ELR (cell line): Measurements from ENCODE around the gene SLC25A17.
A peak's percentile ranks its signal among the peaks of the same experiment; 100 is the strongest.
"Not testable (repeated sequence)": the region's sequence is repeated elsewhere in the genome, so short reads cannot be mapped to it uniquely, and the experiment has no call there.

Source experiments
- DNase-seq: peaks from one replicate; pipeline ENCODE4 v3.0.0-alpha.2; 2015; ENCODE audit warnings: low read depth

Gene SLC25A17, protein sequence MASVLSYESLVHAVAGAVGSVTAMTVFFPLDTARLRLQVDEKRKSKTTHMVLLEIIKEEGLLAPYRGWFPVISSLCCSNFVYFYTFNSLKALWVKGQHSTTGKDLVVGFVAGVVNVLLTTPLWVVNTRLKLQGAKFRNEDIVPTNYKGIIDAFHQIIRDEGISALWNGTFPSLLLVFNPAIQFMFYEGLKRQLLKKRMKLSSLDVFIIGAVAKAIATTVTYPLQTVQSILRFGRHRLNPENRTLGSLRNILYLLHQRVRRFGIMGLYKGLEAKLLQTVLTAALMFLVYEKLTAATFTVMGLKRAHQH

DNA sequence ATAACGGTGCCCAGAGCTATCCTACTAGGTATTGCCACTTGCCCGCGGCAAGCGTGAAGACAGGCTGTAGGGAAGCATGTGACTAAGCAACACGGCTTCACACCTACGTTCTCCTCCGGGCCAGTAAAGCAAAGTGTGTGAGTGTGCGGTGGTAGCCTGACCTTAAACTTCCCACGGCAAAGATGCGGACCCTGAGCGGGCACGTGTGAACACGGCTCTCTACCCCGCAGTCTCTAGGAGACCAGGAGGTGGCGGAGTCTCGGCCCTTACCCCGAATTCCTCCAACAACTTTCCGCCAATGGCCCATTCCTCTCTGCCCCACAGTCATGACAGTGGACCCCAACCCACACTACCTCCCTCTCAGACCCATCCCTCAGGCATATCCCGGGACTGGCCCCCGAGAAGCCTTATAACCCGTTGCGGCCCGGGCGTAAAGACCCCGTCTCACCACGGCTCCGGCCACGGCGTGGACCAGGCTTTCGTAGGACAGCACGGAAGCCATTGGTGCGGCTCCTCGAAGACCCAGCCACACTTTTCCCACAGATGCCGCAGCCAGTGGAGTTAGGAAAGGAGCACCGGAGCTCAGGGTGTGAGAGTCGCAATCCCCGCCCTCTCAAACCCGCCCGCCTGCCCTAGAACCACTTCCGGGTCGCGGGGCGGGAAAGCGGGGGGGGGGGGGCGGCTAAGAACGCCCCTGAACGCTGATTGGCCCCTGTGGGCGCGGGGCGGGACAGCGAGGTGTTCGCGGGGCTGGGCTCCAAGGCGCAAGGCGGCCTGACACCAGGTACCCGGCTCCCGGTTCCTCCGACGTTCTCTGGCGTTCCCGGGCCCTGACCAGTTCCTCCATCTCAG, at the start of gene SLC25A17:
Gene SLC25A17, minus strand, starts transcription at position 600 of the 852 bp plus-strand sequence. Its CDS starts 98 bp downstream, at position 502.
- DNase-seq = peak; percentile 89

DNA sequence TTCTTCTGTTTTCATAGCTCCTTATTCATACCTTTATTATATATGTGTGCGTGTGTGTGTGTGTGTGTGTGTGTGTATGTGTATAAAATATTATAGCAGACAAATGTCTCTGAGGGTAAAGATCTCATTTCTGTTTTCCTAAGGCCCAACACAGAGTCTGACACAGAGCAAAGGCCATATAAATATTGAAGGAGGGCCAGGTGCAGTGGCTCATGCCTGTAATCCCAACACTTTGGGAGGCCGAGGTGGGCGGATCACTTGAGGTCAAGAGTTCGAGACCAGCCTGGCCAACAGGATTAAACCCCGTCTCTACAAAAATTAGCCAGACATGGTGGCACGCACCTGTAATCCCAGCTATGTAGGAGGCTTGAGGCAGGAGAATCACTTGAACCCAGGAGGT, 49.2 kb upstream of the SLC25A17 start:
- not testable (repeated sequence) for DNase-seq

DNA sequence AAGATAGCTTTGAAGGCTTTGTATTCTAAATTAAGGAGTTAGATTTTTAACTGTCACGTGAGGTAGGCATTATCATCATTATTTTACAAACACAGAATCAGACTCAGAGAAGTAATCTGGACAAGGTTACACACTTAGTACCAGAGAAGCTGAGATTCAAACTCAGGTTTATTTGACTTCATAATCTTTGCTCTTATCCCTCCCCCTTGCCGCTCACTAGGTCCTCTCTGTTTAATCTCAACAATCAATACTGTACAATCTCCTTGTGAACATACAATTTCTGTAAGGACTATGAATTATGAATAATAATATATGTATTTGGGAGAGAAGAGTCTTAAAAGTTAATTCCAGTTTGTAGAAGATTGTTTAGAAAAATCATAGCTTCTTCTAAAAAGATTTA, 48.0 kb upstream of the SLC25A17 start:
- no peak for DNase-seq

DNA sequence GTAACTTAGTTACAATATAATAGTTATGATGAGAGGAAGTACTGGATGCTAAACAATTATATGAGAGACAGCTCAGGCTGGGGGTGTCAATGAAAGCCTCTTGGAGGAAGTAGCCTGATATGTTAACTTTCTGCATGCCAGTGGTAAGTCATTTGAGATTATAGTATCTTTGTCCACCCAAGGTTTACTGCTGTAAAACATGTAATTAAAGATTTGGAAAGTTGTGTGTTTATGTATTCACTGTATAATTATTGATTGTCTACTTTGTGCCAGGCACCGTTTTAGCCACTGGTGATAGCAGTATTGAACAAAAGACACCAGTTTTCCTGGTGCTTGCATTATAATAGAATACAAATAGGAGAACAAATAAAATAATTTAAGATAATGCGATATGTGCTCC, 43.4 kb upstream of the SLC25A17 start:
- DNase-seq = no peak

DNA sequence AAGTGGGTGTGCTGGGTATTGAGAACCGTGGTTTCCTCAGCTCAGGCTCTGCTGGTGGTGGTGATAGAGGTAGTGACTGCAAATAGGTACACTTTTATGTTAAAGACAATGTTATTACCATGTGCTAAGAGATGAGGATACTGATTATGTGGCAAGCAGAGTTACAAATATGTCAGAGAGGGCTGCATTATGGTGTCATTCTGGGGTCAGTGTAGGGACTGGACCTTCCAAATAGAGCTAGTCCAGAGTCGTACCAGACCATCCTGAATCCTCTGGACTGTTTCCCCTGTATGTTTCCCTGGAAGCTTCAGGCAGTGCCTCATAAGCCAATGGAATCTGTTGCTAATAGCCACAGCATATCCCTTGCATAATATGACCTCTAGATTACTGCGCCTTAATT, 42.9 kb upstream of the SLC25A17 start, which contains the start of gene DNAJB7:
Gene DNAJB7, minus strand, starts transcription at position 101 of the 400 bp plus-strand sequence. CDS start 119 bp downstream, outside the sequence.
- DNase-seq = no peak

DNA sequence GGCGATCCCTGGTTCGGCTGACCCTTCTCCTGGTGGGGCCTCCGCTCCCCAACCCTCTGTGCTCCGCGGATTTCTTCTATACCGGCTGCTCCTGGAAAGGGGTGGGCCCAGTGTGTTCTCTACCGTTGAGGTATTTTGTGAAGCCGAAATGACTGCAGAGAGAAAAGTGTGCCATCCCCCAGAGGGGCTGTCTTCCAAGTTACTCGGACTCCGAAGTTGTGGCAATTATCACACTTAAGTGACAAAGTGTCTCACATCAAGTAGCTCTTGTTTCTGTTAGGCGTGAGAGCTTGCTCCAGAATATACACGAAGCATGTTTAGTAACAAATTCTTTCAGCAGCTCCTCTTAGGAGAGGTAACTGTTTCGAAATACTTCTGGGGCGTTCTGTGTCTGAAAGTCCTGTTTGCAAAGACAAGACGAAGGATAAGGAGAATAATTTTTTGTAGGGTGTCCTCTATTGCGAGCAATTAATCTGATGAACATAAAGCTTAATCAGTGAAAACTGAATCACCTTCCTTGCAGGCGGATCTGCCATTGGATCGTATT, 38.2 kb upstream of the SLC25A17 start:
- DNase-seq = no peak

DNA sequence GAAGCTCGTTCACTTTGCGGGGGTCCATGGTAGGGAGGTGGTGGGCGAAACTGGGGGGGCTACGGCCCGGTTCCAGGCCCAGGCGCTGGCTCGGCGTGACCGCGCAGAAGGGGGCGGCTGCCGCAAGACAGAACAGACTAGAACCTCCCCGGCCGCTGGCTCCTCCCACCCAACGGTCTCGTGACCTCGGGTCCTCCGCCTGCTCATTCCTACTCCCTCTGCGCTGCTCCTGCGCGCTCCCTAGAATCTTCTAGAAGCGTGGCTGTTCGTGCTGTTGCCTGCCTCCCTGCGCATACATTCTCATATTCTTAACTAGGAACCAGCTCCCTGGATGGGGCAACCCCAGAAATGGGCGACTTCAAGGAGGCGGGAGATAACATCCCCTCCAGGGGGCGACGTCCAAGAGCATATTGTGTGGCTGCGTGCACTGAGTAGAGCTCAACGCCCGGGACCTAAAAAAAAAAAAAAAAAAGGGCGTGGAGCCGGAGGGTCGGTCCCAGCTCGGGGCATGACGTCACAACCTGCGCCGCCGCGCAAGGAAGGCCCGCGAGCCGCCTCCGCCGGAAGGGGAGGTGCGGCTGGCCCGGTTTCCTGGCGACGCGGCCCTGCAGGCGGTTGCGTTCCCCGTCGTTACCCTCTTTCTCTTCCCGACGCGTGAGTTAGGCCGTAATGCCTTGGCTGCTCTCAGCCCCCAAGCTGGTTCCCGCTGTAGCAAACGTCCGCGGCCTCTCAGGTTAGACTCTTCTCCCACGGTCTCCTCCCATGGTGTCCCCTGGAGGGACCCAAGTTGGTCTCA, 37.6 kb upstream of the SLC25A17 start, which contains the start of the genes ST13 and XPNPEP3:
Gene ST13, minus strand, starts transcription at position 127 of the 796 bp plus-strand sequence. Its CDS starts 99 bp downstream, at position 28.
Gene XPNPEP3, plus strand, starts transcription at position 636 of the 796 bp plus-strand sequence. Its CDS starts 34 bp downstream, at position 670.
- DNase-seq = peak; percentile 97

DNA sequence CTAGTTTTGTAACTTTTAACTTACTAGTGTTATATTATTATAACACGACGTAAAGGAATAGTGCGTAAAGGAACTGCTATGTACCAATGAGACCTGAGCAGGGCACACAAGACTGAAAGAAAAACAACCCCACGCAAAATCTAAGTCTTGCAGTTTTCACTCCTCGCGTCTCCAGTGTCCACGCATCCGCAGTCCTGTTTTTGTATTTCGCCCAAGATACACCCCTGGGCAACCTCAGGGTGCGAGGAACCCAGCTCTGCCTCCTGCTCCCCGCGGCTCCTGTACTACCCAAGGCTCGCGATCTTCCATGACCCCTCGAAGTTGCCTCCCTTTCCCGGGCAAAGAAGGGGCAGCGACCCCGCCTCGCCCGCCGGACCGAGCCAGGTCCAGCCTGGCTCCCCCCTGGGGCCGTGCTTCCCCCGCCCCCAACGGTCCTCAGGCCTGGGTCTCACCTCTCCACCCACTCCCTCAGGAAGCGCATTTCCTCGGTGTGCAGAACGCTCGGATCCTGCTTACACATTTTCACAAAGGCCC, 36.9 kb upstream of the SLC25A17 start:
- peak; percentile 54 for DNase-seq

DNA sequence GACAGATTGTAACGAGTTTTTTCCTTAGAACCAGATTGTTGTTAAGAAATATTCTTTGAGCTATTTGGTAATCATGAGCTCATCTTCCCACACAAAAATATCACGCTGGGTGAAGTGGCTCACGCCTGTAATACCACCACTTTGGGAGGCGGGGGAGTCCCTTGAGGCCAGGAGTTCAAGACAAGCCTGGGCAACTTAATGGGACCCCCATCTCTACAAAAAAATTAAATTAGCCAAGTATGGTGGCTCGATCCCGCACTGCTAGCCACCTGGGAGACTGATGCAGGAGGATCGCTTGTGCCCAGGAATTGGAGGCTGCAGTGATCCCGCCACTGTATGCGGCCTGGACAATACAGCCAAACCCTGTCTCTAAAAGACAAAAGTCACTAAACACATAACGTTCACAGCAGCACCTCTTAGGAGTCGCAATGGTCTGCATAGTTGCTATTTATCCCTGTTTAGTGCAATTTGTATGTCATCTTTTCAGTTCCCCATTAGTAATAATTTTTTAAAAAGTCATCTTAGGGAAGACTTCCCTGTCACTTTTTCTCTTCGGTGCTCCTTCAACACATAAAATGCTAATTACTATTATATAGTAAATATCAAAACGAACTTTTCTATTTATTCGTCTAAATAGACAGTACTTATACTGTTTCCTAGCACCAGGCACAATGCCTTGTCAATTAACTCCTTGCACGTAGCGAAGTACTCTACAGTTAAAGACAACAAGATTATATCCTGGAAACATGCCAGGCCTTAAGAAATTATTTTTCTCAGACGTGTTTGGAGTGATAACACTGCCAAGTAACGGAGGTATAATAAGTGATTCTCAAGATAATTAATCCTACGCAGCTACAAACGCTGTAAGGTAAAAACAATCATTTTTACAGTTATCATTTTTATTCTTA, 36.2 kb upstream of the SLC25A17 start:
- DNase-seq = peak; percentile 45

DNA sequence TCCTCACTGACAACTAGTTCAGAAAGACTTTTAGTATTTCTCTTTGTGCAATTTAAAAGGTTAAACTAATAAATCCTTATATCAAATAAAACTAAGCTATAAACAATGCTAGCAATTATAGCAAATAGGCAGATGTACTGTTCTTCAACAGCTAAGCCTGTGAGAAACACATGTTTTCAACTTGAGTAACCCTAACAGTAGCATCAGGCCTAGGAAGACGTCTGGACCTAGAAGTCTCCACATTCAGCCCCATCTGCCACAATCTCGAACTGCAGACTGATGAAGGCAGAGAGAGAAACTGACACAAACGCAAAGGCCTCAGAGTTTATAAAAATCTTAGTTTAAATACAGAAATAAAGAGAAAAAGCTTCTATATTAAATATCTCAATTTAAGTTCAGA, 34.8 kb upstream of the SLC25A17 start:
- DNase-seq = no peak

DNA sequence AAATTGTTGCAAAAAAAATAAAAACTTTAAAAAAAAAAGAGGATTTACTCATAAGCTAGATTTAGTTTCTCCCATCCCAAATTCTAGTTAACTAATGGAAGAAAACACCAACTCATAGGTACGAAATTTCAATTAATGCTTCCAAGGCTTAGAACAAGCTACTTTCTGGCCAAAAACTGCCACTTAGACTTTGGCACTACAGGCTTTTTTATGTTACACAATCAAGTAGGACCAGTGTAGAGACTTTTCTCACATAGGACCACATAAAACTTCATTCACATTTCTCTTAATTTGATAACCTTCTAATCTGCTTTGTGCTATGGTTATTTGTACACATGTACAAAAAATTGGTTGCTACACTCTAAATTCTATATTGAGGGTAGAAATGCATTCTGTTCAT, 34.2 kb upstream of the SLC25A17 start:
- DNase-seq = no peak

DNA sequence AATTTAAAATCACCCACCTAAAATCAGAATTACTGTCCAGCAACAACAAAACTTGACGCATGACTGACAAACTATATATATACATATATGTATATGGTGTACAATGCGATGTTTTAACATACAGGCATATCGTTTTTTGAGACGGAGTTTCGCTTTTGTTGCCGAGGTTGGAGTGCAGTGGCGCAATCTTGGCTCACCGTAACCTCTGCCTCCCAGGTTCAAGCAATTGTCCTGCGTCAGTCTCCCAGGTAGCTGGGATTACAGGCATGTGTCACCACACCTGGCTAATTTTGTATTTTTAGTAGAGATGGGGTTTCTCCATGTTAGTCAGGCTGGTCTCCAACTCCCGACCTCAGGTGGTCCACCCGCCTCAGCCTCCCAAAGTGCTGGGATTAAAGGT, 26.7 kb upstream of the SLC25A17 start:
- not testable (repeated sequence) for DNase-seq

DNA sequence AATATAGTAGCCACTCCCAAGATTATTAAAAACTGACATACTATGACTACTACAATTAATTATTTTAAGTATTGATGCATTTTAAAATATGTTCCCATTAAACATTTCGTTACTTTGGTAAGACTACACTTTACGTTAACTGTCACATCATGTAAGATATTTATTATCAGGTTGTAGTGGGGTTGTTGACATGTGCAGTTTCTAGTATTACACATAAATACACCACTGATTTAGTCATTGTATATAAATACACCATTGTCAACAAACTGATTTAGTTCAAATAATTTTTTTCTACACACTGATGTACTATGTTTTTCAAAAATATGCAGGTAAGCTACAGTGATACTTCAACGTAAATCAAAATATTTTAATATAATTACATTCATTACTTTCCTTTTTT, 25.8 kb upstream of the SLC25A17 start:
- no peak for DNase-seq

DNA sequence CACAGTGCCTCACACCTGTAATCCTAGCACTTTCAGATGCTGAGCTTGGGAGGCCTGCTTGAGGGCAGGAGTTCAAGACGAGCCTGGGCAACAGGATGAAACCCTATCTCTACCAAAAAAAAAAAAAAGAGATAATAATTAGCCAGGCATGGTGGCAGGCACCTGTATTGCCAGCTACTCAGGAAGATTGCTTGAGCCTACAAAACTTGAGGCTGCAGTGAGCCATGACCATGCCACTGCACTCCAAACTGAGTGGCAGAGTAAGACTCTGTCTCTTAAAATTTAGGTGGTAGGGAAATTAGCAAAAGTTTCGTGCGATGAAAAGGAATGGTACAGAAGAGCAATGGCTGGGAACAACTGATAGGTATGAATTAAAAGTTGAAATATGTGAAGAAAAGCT, 19.3 kb upstream of the SLC25A17 start:
- no peak for DNase-seq

DNA sequence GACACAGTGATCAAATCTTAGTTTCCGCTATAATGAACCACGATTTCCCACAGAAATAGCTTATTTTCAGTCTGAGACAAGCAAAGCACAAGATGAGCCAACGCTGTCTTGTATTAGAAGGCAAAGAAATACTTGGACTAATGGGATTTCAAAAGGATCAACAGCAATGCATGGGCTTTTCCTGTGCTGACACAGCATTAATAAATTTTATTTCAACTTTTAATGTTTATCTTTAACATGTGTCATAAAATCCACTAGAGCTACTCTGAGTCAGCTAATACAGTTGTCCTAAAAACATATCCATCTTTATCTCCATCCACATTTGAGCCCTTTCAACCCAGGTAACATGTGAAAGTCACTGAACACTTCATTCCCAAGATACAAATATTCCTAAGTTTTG, 15.5 kb upstream of the SLC25A17 start:
- DNase-seq = no peak

DNA sequence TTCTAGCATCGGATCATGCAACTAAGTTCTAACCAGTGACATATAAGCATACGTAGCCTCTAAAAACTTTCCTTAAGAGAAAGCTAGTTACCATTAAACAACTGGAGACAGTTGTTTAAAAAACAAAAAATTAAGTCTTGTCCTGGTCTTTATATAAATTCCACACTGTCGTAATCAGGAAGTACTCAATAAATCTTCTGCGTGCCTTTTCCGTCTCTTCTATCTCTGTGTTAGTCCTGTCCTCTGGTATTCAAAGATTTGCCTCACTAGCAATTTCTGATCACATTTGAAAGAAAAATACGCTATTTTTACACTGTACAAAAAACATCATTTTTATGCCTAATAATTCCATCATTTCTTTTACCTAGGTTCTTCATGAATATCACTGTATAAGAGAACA, 10.0 kb upstream of the SLC25A17 start:
- no peak for DNase-seq

DNA sequence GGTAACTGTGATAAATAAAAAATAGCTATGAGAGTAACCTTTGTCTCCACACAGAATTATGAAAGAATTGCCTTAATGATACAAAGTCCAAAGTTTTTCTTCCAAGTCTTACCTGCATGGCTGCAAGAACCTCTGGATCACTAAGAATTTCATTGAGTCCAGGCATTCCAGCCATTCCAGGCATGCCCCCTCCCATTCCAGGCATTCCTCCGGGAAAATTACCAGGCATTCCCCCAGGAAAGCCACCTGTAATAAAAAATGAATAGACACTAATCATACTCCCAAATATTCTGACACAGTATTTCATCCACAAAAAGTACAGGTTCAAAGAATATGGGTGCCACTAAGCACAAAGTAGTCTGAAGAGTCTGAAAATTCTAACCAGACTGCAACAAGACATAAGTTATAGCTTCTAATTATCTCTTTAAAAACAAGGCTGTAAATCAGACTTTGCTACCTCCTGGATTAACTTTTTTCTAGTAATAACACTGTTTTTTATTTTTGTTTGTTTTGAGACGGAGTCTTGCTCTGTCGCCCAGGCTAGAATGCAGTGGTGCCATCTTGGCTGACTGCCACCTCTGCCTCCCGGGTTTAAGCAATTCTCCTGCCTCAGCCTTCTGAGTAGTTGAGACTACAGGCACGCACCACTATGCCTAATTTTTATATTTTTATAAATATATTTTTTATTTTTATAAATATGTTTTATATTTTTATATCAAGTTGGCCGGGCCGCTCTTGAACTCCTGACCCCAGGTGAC, 8.0 kb upstream of the SLC25A17 start:
- DNase-seq = no peak

DNA sequence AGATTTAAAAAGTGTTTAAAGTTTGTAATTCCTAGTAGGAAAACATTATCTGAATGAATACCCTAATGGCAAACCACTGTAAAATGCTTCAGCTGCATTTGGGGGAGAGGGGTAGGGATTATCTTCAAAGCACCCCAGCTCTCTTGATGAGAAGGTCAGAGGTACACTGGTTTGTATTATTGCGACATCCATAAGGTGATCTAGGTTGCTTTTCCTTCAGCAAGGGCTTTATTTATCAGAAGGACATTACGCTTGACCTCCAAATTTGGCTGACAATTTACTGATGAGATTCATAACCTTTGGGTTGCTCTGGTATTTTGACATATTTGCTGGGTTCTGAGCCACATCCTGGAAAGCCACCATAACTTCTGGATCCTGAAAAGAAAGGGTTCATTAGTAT, 7.1 kb upstream of the SLC25A17 start:
- not testable (repeated sequence) for DNase-seq

DNA sequence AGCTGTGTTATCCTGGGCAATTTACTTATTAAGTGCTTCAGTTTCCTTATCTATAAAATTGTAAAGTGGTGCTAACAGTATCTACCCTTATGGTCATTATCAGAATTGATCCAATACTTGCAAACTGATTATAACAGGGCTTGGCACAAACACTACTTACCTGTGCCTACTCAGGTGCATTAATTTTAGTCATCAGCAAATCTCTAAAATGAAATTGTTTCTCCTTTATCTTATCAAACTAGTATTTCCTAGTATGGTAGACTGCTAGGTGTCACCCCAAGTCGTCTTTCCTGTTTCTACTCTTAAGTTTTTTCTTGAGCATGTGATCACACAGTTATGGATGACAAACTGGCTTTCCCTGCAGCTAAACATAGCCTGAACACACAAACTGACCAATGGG, 4.3 kb upstream of the SLC25A17 start:
- no peak for DNase-seq
